Activated CD8-positive, alpha-beta memory T cell treated with anti-CD3 and anti-CD28 coated beads, Interleukin-2, amount 50 U/mL, for 24 hours (primary cell): ENCODE results near the gene FUBP1.
"Not testable (repeated sequence)": the region's sequence is repeated elsewhere in the genome, so short reads cannot be mapped to it uniquely, and the experiment has no call there.

ENCODE experiments used
- DNase-seq: peaks from one replicate; pipeline ENCODE4 v3.0.0-alpha.2; 2020; ENCODE audit errors: extremely low read depth

Gene FUBP1

GRCh38 chr1:77989744-77990143 lies 10.9 kb upstream of the FUBP1 start:
- DNase-seq, result no peak

- DNase-seq, result no peak
These were observed 9.0 kb upstream of the FUBP1 start for GRCh38 chr1:77987919-77988318.

GRCh38 chr1:77986810-77987209 lies 7.9 kb upstream of the FUBP1 start:
- no peak for DNase-seq

GRCh38 chr1:77984629-77985028 lies 5.8 kb upstream of the FUBP1 start:
- no peak for DNase-seq

GRCh38 chr1:77983997-77984355 lies 5.1 kb upstream of the FUBP1 start:
- DNase-seq, result no peak

- DNase-seq, result not testable (repeated sequence)
These were observed 4.6 kb upstream of the FUBP1 start for GRCh38 chr1:77983352-77983996.

GRCh38 chr1:77978293-77978968 lies 441 bp downstream of the FUBP1 start:
- peak; percentile 57 for DNase-seq

- DNase-seq, result no peak
These were observed 931 bp downstream of the FUBP1 start for GRCh38 chr1:77977989-77978292.

GRCh38 chr1:77976433-77977076 lies 2.3 kb downstream of the FUBP1 start:
- no peak for DNase-seq

- no peak for DNase-seq
These were observed 3.0 kb downstream of the FUBP1 start for GRCh38 chr1:77975907-77976306.

GRCh38 chr1:77975386-77975785 lies 3.5 kb downstream of the FUBP1 start:
- DNase-seq, result no peak

- no peak for DNase-seq
These were observed 6.8 kb downstream of the FUBP1 start for GRCh38 chr1:77972080-77972479.

GRCh38 chr1:77970192-77970591 lies 8.7 kb downstream of the FUBP1 start:
- DNase-seq, result no peak

GRCh38 chr1:77966291-77966690 lies 12.6 kb downstream of the FUBP1 start:
- no peak for DNase-seq

- DNase-seq, result no peak
These were observed 17.5 kb downstream of the FUBP1 start for GRCh38 chr1:77961392-77961791.

GRCh38 chr1:77958850-77959249 lies 20.0 kb downstream of the FUBP1 start:
- no peak for DNase-seq

GRCh38 chr1:77958391-77958790 lies 20.5 kb downstream of the FUBP1 start:
- no peak for DNase-seq

GRCh38 chr1:77956464-77956863 lies 22.4 kb downstream of the FUBP1 start:
- DNase-seq, result no peak

- DNase-seq, result no peak
These were observed 23.2 kb downstream of the FUBP1 start for GRCh38 chr1:77955709-77956108.

- DNase-seq, result no peak
These were observed 24.4 kb downstream of the FUBP1 start for GRCh38 chr1:77954521-77954920.

GRCh38 chr1:77953907-77954306 lies 25.0 kb downstream of the FUBP1 start:
- no peak for DNase-seq

GRCh38 chr1:77951328-77951727 lies 27.5 kb downstream of the FUBP1 start:
- no peak for DNase-seq

- no peak for DNase-seq
These were observed 28.0 kb downstream of the FUBP1 start for GRCh38 chr1:77950873-77951272.
